ENCODE results near the gene ARHGEF12.

ARHGEF12 gene

DNA sequence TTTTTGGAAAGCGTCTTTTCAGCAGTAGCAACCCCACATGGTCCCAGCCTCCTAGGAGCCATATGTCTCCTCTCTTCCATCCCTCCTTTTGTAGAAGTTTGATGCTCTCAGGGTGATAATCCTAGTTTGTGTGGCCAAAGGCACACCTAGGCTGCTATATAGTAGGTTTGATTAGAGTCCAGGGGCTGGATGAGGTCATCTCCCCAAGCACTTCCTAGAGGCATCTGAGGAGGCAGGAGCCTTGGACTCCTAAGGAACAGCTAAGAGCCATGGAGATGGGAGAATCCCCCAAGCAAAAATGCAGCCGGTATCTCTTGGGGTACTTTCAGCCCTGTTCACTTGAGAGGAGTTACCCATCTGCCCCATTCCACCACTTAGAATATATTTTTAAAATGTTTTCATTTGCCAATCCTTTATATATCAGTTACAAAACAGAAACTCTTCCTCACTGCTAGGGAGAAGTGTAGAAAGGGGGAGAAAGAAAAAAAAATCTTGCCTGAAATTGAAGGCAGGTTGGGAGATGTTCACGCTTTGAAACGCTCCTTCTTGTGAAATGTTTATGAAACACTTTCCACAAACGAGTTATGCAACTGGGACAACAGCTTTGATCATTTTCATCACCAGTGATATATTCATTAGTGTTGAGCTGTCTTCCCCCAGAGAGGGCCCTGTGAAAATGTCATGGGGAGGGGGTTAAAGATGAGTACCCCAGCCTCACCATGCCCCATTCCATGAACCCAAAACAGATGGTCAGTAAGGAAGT is 43.0 kb upstream of the ARHGEF12 start:
- H3K4me3 ChIP-seq (IDR thresholded peaks at IDR 0.05; ENCODE audit: insufficient read depth, low read depth, low read length), result no peak overlapping the region
- no peak overlapping the region for H2AFZ ChIP-seq (ENCODE audit: low read depth)
- no peak overlapping the region for H3K4me2 ChIP-seq
- no peaks in the 10 kb centered on the region for H4K20me1 ChIP-seq (ENCODE audit: insufficient read depth)
- H3K27ac ChIP-seq, result no peak overlapping the region
- H3K36me3 ChIP-seq (ENCODE audit: insufficient read depth), result no peaks in the 10 kb centered on the region
- TF ChIP-seq, protein P1, sequence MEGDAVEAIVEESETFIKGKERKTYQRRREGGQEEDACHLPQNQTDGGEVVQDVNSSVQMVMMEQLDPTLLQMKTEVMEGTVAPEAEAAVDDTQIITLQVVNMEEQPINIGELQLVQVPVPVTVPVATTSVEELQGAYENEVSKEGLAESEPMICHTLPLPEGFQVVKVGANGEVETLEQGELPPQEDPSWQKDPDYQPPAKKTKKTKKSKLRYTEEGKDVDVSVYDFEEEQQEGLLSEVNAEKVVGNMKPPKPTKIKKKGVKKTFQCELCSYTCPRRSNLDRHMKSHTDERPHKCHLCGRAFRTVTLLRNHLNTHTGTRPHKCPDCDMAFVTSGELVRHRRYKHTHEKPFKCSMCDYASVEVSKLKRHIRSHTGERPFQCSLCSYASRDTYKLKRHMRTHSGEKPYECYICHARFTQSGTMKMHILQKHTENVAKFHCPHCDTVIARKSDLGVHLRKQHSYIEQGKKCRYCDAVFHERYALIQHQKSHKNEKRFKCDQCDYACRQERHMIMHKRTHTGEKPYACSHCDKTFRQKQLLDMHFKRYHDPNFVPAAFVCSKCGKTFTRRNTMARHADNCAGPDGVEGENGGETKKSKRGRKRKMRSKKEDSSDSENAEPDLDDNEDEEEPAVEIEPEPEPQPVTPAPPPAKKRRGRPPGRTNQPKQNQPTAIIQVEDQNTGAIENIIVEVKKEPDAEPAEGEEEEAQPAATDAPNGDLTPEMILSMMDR (conservative IDR thresholded peaks at IDR 0.05; ENCODE audit: low read depth, low read length), result no peak
- no peaks in the 10 kb centered on the region for H3K4me1 ChIP-seq (ENCODE audit: low read depth, poor library complexity, severe bottlenecking)
- H3K27me3 ChIP-seq (ENCODE audit: insufficient read depth, low read depth), result no peaks in the 10 kb centered on the region
- H3K79me2 ChIP-seq (ENCODE audit: insufficient read depth, low read depth), result no peaks in the 10 kb centered on the region
- no peak overlapping the region for H3K9ac ChIP-seq

DNA sequence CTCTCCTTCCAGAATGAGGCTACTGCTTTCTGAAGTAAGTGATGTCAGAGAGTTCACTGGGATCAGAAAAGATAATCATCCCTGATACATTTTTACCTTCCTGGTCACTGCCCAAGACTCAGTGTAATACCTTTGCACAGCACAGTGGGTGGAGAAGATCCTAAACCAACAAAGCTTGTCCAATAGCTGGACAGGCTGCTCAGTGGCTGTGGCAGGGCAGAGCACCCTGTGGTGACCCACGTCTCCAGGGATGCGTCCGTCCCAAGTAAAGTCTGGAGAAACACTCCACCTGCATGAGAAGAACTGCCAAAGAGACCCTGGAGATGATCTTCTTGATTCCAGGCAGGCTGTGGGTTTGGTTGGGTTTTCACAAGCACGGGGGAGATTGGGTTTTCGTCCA is 42.1 kb upstream of the ARHGEF12 start:
- H3K4me2 ChIP-seq, result no peak overlapping the region
- H3K9ac ChIP-seq, result no peak overlapping the region
- no peak overlapping the region for H3K27ac ChIP-seq
- H3K79me2 ChIP-seq (ENCODE audit: insufficient read depth, low read depth), result no peaks in the 10 kb centered on the region
- TF ChIP-seq, protein P1 (conservative IDR thresholded peaks at IDR 0.05; ENCODE audit: low read depth, low read length), result no peak
- H2AFZ ChIP-seq (ENCODE audit: low read depth), result no peak overlapping the region
- H3K4me1 ChIP-seq (ENCODE audit: low read depth, poor library complexity, severe bottlenecking), result no peaks in the 10 kb centered on the region
- H4K20me1 ChIP-seq (ENCODE audit: insufficient read depth), result no peaks in the 10 kb centered on the region
- no peaks in the 10 kb centered on the region for H3K36me3 ChIP-seq (ENCODE audit: insufficient read depth)
- H3K4me3 ChIP-seq (IDR thresholded peaks at IDR 0.05; ENCODE audit: insufficient read depth, low read depth, low read length), result no peak overlapping the region
- H3K27me3 ChIP-seq (ENCODE audit: insufficient read depth, low read depth), result no peaks in the 10 kb centered on the region

DNA sequence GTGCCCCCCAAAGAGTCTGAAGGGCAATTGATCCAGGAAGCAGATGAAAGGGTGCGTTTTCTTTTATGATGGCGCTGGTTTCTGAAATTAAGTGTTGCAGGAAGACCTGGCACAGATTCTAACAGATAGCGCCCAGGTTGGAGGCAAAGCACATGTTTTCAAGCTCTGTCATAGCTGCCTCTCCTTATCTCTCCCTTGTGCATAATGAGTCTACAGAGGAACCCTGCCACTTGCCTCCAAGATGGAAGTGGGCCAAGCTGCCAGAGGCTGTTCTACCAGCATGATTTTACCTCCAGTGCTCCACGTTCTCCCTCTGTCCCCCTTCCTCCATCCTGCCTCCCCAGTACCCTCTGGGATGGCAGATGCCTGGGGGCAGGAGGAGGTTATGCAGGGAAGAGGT is 41.1 kb upstream of the ARHGEF12 start:
- no peak overlapping the region for H3K9ac ChIP-seq
- H2AFZ ChIP-seq (ENCODE audit: low read depth), result no peak overlapping the region
- TF ChIP-seq, protein P1 (conservative IDR thresholded peaks at IDR 0.05; ENCODE audit: low read depth, low read length), result no peak
- H3K4me1 ChIP-seq (ENCODE audit: low read depth, poor library complexity, severe bottlenecking), result no peaks in the 10 kb centered on the region
- no peaks in the 10 kb centered on the region for H3K27me3 ChIP-seq (ENCODE audit: insufficient read depth, low read depth)
- H4K20me1 ChIP-seq (ENCODE audit: insufficient read depth), result no peaks in the 10 kb centered on the region
- no peaks in the 10 kb centered on the region for H3K36me3 ChIP-seq (ENCODE audit: insufficient read depth)
- H3K27ac ChIP-seq, result no peak overlapping the region
- H3K4me3 ChIP-seq (IDR thresholded peaks at IDR 0.05; ENCODE audit: insufficient read depth, low read depth, low read length), result no peak overlapping the region
- no peaks in the 10 kb centered on the region for H3K79me2 ChIP-seq (ENCODE audit: insufficient read depth, low read depth)
- no peak overlapping the region for H3K4me2 ChIP-seq

DNA sequence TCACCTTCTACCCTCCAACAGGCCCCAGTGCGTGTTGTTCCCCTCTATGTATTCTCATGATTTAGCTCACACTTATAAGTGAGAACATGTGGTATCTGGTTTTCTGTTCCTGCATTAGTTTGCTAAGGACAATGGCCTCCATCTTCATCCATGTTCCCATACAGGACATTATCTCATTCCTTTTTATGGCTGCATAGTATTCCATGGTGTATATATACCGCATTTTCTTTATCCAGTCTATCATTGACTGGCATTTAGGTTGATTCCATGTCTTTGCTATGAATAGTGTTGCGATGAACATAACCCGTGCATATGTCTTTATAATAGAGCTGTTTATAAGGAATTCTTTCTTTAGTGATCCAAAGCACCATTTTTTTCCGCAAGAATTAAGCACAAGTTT is 39.7 kb upstream of the ARHGEF12 start:
- TF ChIP-seq, protein P1 (conservative IDR thresholded peaks at IDR 0.05; ENCODE audit: low read depth, low read length), result no peak
- Histone ChIP-seq H3K27me3 (ENCODE audit: insufficient read depth, low read depth) (no peaks in the 10 kb centered on the region), H3K4me3 (IDR thresholded peaks at IDR 0.05; ENCODE audit: insufficient read depth, low read depth, low read length) (no peak overlapping the region), H3K9ac (no peak overlapping the region), H2AFZ (ENCODE audit: low read depth) (no peak overlapping the region), H3K4me2 (no peak overlapping the region), H3K27ac (no peak overlapping the region), H3K4me1 (ENCODE audit: low read depth, poor library complexity, severe bottlenecking) (no peaks in the 10 kb centered on the region), H3K79me2 (ENCODE audit: insufficient read depth, low read depth) (no peaks in the 10 kb centered on the region), H3K36me3 (ENCODE audit: insufficient read depth) (no peaks in the 10 kb centered on the region), H4K20me1 (ENCODE audit: insufficient read depth) (no peaks in the 10 kb centered on the region)

Data from KMS-11 (cell line).